Gastroesophageal sphincter (tissue), 4 donors: ENCODE data around the gene SLMAP. TPM values are rescaled to one million over a fixed set of nuclear protein-coding genes. Genes with fewer than 3 reads are reported as not detected.

ENCODE experiments used
- ATAC-seq: fragments of 150-250 bp; one replicate; pipeline ENCODE4 v1.9.1; 2016; ENCODE audit warnings: mild to moderate bottlenecking, moderate library complexity
- H3K27ac ChIP-seq, 4 donors: fragments of 200-600 bp; sonication (generic) in 3 of 4; 1 replicate in 3 of 4; 2 replicates in 1 of 4; pipeline ENCODE4 v1.5.1; 2016 to 2019
- H3K27me3 ChIP-seq: fragments of 200-600 bp; sonication (generic); one replicate; pipeline ENCODE4 v1.5.1; 2019
- H3K36me3 ChIP-seq, 2 donors: fragments of 200-600 bp; sonication (generic); one replicate each; pipeline ENCODE4 v1.5.1; 2019; ENCODE audit warnings: control low read depth in 1 of 2
- H3K4me1 ChIP-seq, 3 donors: fragments of 200-600 bp; sonication (generic); 1 replicate in 2 of 3; 2 replicates in 1 of 3; pipeline ENCODE4 v1.5.1; 2016 to 2019; ENCODE audit warnings: control low read depth in 2 of 3
- H3K4me3 ChIP-seq, 2 donors: fragments of 200-600 bp; sonication (generic); one replicate each; pipeline ENCODE4 v1.5.1; 2019; ENCODE audit warnings: mild to moderate bottlenecking in 1 of 2, moderate library complexity in 1 of 2
- H3K9me3 ChIP-seq, 3 donors: fragments of 200-600 bp; sonication (generic); one replicate each; pipeline ENCODE4 v1.5.1; 2017 to 2019; ENCODE audit warnings: control low read depth in 2 of 3
- EP300 ChIP-seq: sonication (generic); formaldehyde crosslinking; IDR thresholded peaks from one replicate; pipeline ENCODE4 v1.6.1; 2017; ENCODE audit warnings: antibody characterized with exemption, mild to moderate bottlenecking
- POLR2A ChIP-seq, 2 donors: fragments of 450-650 bp; IDR thresholded peaks; one replicate each; pipeline ENCODE4 v1.6.1; 2017; ENCODE audit warnings: antibody characterized with exemption in 2 of 2, mild to moderate bottlenecking in 2 of 2, moderate library complexity in 1 of 2
- POLR2AphosphoS5 ChIP-seq: sonication (generic); formaldehyde crosslinking; IDR thresholded peaks from one replicate; pipeline ENCODE4 v1.6.1; 2017; ENCODE audit warnings: antibody characterized with exemption
- WGBS, 2 donors: methylation state at CpG; one replicate each; pipeline ENCODE4 v1.1.5; 2018; ENCODE audit warnings: low coverage in 1 of 2; 5-methylcytosine and 5-hydroxymethylcytosine counted together
- total RNA-seq, 4 donors: library from RNA; depleted of rRNA; stranded (reverse); fragments of >200 nt; gene quantifications; one replicate each; pipeline ENCODE4 v1.1.0, GENCODE V29; 2016
- TF ChIP-seq, protein P1 (sequence below), 4 experiments: fragments of 200-600 bp in 2 of 4; fragments of 450-650 bp in 2 of 4; sonication (generic) in 1 of 4; IDR thresholded peaks; one replicate each; pipeline ENCODE4 v1.5.1; 2017 to 2019; ENCODE audit warnings: antibody characterized with exemption in 4 of 4, mild to moderate bottlenecking in 2 of 4, moderate library complexity in 2 of 4

The SLMAP gene
- total RNA-seq, 4 donors from 2014 or later: 462 to 594 (median 531) TPM

DNA sequence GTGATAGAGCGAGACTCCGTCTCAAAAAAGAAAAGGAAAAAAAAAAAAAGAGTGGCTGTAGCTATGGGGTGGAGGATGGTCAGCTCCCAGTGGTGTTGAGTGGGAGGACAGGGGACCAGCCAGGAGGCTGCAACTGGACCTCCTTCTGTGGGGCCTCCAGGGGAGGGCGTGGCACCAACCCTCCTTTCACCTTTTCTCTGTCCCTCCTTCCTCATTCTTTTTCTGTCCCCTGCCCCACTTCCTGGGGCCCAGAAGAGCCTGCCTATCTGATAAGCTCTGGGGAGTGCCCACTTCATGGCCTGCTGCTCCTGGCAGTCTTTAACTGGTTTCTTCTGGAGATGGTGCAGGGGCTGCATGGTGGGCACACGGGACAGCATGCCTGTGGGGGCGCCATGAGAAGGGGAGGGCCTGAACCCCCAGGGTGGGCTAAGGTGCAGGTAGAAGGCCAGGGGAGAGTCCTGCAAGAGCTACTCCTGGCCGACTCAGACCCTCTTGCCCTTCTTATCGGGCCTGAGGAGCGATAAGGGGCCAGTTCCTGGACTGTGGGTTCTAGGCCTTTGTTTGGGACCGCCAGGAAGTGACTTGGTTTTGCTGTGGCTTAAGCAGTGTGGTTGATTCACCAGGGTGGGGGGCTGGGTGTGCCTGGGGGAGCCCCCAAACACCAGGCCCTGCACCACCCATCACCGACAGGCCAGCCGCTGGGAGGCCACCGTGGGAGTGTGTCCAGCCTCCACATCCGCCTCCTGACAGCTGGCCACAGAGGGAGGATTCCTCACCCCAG is 202.7 kb downstream of the SLMAP start:
- ATAC-seq: peak; percentile 42

DNA sequence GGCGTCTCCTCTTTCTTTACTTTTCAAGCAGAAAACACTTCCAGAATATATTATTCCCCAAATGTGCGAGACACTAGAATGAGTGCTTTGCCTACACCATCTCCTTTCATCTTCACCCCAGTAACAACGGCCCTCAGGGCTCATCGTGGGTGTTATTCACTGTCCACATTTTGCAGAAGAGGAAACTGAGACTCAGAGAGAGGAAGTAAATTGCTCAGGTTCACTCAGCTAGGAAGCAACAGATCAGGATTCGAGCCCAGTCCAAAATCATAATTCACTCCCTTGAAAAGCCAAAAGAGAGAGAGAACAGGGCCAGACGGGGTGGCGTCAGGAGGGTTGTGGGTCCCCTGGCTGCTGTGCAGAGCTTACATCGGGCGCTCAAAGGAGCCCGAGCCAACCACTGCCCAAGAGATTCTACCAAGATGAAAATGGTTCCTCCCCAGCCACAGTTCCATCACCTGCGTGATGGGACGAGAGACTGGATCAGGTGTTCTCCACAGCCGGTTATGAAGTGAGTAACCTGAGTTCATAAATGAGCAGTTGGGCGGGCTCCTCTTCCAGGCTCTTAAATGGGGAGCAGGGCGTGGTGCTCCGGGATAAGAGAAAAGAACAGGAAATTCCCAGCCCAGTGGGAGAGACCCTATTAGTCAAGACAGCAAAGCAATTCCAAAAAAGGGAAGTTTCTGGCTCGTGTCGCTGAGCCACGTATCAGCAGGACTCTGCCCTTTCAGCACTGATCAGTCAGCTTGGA is 203.5 kb downstream of the SLMAP start:
- ATAC-seq: peak; percentile 49
- TF ChIP-seq POLR2AphosphoS5: peak; percentile 17
- no peak for TF ChIP-seq POLR2A (IDR thresholded peaks at IDR 0.05)
- Histone ChIP-seq H3K4me3 (no peak overlapping the region), H3K27me3 (no peaks in the 10 kb centered on the region), H3K36me3 (no peaks in the 10 kb centered on the region), H3K27ac (peak overlapping the region; percentile 19 to 82 (median 76)), H3K4me1 (peaks cover 0 to 34% (median 14%) of the 10 kb centered on the region in 3 donors), H3K9me3 (no peaks in the 10 kb centered on the region)
- 5 to 37% methylated on average over 3 to 6 of the region's 19 CpGs for WGBS, 2 donors

More for the DNA sequence above, 202.7 kb downstream of the SLMAP start:
- H3K27me3 ChIP-seq: no peaks in the 10 kb centered on the region
- no peaks in the 10 kb centered on the region for H3K36me3 ChIP-seq
- H3K9me3 ChIP-seq: no peaks in the 10 kb centered on the region
- peak overlapping the region; percentile 19 to 82 (median 76) for H3K27ac ChIP-seq
- WGBS, 2 donors: 58 to 100% methylated on average over 1 to 8 of the region's 13 CpGs
- TF ChIP-seq POLR2AphosphoS5 (no peak), POLR2A (IDR thresholded peaks at IDR 0.05) (no peak)
- TF ChIP-seq, protein P1, sequence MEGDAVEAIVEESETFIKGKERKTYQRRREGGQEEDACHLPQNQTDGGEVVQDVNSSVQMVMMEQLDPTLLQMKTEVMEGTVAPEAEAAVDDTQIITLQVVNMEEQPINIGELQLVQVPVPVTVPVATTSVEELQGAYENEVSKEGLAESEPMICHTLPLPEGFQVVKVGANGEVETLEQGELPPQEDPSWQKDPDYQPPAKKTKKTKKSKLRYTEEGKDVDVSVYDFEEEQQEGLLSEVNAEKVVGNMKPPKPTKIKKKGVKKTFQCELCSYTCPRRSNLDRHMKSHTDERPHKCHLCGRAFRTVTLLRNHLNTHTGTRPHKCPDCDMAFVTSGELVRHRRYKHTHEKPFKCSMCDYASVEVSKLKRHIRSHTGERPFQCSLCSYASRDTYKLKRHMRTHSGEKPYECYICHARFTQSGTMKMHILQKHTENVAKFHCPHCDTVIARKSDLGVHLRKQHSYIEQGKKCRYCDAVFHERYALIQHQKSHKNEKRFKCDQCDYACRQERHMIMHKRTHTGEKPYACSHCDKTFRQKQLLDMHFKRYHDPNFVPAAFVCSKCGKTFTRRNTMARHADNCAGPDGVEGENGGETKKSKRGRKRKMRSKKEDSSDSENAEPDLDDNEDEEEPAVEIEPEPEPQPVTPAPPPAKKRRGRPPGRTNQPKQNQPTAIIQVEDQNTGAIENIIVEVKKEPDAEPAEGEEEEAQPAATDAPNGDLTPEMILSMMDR (IDR thresholded peaks at IDR 0.05): peak in 1 of 4 experiments; percentile 5
- peaks cover 0 to 35% (median 14%) of the 10 kb centered on the region in 3 donors for H3K4me1 ChIP-seq
- no peak overlapping the region for H3K4me3 ChIP-seq

DNA sequence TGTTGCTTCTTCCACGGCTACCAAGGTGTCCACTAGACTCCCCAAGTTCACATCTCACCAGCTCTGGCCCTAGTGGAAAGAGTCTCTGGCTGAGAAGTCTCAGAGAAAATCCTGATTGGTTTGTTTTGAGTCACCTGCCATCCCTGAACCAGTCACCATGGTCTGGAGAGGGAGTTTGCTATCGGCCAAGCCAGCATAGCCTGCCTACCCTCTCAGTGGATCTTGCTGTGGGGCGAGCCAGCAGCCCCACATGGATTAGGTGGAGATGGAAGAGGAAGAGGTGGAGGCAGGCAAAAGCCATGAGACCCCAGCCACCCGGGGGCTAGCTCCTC is 204.0 kb downstream of the SLMAP start:
- TF ChIP-seq, protein P1 (IDR thresholded peaks at IDR 0.05): no peak
- TF ChIP-seq EP300 (no peak), POLR2AphosphoS5 (no peak), POLR2A (IDR thresholded peaks at IDR 0.05) (no peak)
- Histone ChIP-seq H3K27me3 (no peaks in the 10 kb centered on the region), H3K9me3 (no peaks in the 10 kb centered on the region), H3K36me3 (no peaks in the 10 kb centered on the region), H3K27ac (peak overlapping the region in 3 of 4 donors; percentile 74 to 82 (median 78)), H3K4me3 (no peak overlapping the region), H3K4me1 (peaks cover 0 to 34% (median 14%) of the 10 kb centered on the region in 3 donors)
- ATAC-seq: no peak
- 0% methylated on average over 1 of the region's 4 CpGs; no CpG with 5 or more reads in 1 of the 2 donors for WGBS, 2 donors

DNA sequence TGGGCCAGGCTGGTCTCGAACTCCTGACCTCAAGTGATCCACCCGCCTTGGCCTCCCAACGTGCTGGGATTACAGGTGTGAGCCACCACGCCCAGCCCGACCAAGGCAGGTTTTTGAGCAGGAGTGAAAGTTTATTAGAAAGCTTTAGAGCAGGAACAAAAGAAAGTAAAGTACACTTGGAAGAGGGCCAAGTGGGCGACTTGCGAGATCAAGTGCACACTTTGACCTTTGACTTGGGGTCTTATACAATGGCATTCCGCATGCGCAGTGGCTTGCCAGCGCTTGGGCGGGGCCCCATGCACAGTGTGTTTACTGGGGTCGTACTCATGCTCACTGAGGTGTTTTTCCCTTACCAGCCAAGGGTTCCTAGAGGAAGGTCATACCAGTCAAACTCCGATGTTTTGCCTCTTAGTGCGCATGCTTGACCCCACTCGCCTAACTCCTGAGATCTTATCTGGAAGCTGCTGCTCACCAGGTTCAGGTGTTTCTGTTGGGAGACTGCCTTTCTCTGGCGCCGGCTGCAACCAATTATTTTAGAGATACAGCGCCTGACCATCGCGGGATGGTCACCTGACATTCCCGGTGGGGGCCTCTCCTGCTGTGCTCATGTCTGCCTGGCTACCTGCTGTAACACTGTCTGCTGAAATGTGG is 205.2 kb downstream of the SLMAP start:
- Histone ChIP-seq H3K9me3 (no peaks in the 10 kb centered on the region), H3K4me3 (no peak overlapping the region), H3K27me3 (no peaks in the 10 kb centered on the region), H3K27ac (peak overlapping the region in 2 of 4 donors; percentile 6 to 82), H3K36me3 (no peaks in the 10 kb centered on the region), H3K4me1 (peaks cover 0 to 35% (median 14%) of the 10 kb centered on the region in 3 donors)
- TF ChIP-seq POLR2A (IDR thresholded peaks at IDR 0.05) (no peak), EP300 (no peak), POLR2AphosphoS5 (no peak)
- TF ChIP-seq, protein P1 (IDR thresholded peaks at IDR 0.05): no peak
- 57 to 76% methylated on average over 4 to 17 of the region's 21 CpGs for WGBS, 2 donors
- no peak for ATAC-seq

DNA sequence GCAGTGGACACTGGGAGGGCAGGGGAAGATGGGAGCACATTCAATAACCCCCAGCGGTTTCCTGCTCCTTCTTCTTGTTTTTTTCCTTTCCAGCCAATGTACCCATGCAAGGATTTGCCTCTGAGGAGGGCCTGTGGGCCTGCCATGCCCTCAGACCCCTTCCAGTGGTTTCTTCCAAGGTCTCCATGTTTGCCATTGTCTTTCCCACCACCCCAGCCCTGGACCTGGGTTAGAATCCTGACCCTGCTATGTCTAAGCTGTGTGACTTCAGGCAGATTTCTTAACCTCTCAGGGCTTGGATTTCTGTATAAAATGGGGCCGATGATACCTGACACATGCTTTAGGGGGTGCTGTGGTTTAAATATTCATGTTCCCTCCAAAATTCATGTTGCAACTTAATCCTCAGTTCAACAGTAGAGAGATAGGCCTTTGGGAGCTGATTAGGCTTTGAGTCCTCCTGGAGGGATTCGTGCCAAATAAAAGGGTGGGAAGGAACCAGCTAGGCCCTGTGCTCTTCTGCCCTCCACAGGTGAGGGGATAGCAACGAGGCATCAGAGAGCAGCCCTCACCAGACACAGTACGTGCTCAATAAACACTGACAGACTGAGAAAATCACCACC is 205.8 kb downstream of the SLMAP start:
- TF ChIP-seq POLR2A (IDR thresholded peaks at IDR 0.05): no peak
- TF ChIP-seq, protein P1 (IDR thresholded peaks at IDR 0.05): peak in 1 of 4 experiments; percentile 30
- no peak overlapping the region for H3K4me3 ChIP-seq
- 88 to 95% methylated on average over 2 to 3 of the region's 5 CpGs for WGBS, 2 donors

More for the DNA sequence above, 205.8 kb downstream of the SLMAP start:
- H3K36me3 ChIP-seq: no peaks in the 10 kb centered on the region
- H3K27me3 ChIP-seq: no peaks in the 10 kb centered on the region
- H3K27ac ChIP-seq: peak overlapping the region in 2 of 4 donors; percentile 6 to 82
- ATAC-seq: no peak
- peaks cover 0 to 35% (median 14%) of the 10 kb centered on the region in 3 donors for H3K4me1 ChIP-seq
- no peaks in the 10 kb centered on the region for H3K9me3 ChIP-seq
